Psoas muscle (tissue), 8 donors: ENCODE data around the gene DOK4. TPM values are rescaled to one million over a fixed set of nuclear protein-coding genes. Genes with fewer than 3 reads are reported as not detected.

Experiments
- ATAC-seq, 4 donors: fragments of 200-7000 bp; cut with Tn5 transposase; one replicate each; pipeline ENCODE4 v1.9.1; 2020; ENCODE audit warnings: moderate library complexity in 3 of 4, mild to moderate bottlenecking in 2 of 4
- DNase-seq, 2 donors: peaks; one replicate each; pipeline ENCODE4 v3.0.0-alpha.2; 2020
- H3K27ac ChIP-seq: fragments of 200-600 bp; one replicate; pipeline ENCODE4 v1.8.0; 2022
- H3K27me3 ChIP-seq, 3 donors: fragments of 200-600 bp in 1 of 3; one replicate each; pipeline versions ENCODE4 v1.6.1 to v1.8.0; 2013 to 2022; ENCODE audit warnings: low read length in 2 of 3, mild to moderate bottlenecking in 2 of 3, moderate library complexity in 1 of 3; ENCODE audit not compliant: insufficient read depth in 3 of 3
- H3K36me3 ChIP-seq, 2 donors: fragments of 200-600 bp in 1 of 2; one replicate each; pipeline versions ENCODE4 v1.6.1 to v1.8.0; 2013 to 2022; ENCODE audit warnings: low read depth in 1 of 2, mild to moderate bottlenecking in 1 of 2, moderate library complexity in 1 of 2; ENCODE audit not compliant: insufficient read depth in 1 of 2
- H3K4me1 ChIP-seq: fragments of 200-600 bp; one replicate; pipeline ENCODE4 v1.8.0; 2022
- H3K4me3 ChIP-seq: fragments of 200-600 bp; one replicate; pipeline ENCODE4 v1.8.0; 2022; ENCODE audit warnings: mild to moderate bottlenecking
- H3K9me3 ChIP-seq: fragments of 200-600 bp; one replicate; pipeline ENCODE4 v1.8.0; 2022
- CTCF ChIP-seq: fragments of 200-600 bp; IDR thresholded peaks from one replicate; pipeline ENCODE4 v1.8.0; 2022; ENCODE audit warnings: antibody characterized with exemption
- WGBS, 3 donors: extraction: QIAGEN DNeasy Blood & Tissue Kit; methylation state at CpG; one replicate each; pipeline versions ENCODE4 v1.1.6 to v1.1.7; 2013; 5-methylcytosine and 5-hydroxymethylcytosine counted together
- intact Hi-C, 2 donors: fragments of 100-400 bp; cut with DNase I; formaldehyde crosslinking; loops; one replicate each; pipeline versions ENCODE4 v1.11.0 to v1.14.2; 2022
- long read RNA-seq, 2 donors: library from polyadenylated mRNA; unstranded; transcript quantifications; one replicate each; pipeline ENCODE4 v2.0.0, GENCODE V29; 2021
- polyA plus RNA-seq, 3 donors: library from polyadenylated mRNA; stranded (reverse); fragments of 200-250 nt; gene quantifications; one replicate each; pipeline ENCODE4 v1.2.3, GENCODE V29; 2013
- total RNA-seq, 4 donors: library from RNA; stranded (reverse); fragmentation: NEBNext Ultra II Directional in 2 of 4; extraction: Animal tissue kit (Norgen Biotek cat#: 25700) in 2 of 4; gene quantifications; one replicate each; pipeline versions ENCODE4 v1.2.1 to v1.2.4, GENCODE V29; 2021 to 2023
- donor health status: healthy with polysubstance abuse.
- donor health status: DM: no; HTN: no; CAD: no; lungs with moderate emphysema.
- donor health status: Bipolar disorder and iron deficiency.
- donor health status: healthy.
- donor health status: DM: yes; HTN: yes; CAD: no.
- donor health status: DM: no; HTN: no; CAD: no.
- donor health status: DM: no; HTN: no; CAD: no.
- donor health status: DM: yes; HTN: yes; CAD: no.

DOK4 gene
- total RNA-seq (1 to 10 TPM; 1.5 to 4.3 (median 2.4) TPM), polyA plus RNA-seq (1 to 10 TPM; 1.3 to 2.2 (median 1.5) TPM)
- long read RNA-seq, donor 1, partial matches to known transcripts = 2 of 6 reads
- long read RNA-seq, donor 1, other reads (novel, unspliced or antisense) = 1 of 6 reads
- long read RNA-seq, donor 2, partial matches to known transcripts = 0 of 2 reads
- long read RNA-seq, donor 2, other reads (novel, unspliced or antisense) = 0 of 2 reads

DNA sequence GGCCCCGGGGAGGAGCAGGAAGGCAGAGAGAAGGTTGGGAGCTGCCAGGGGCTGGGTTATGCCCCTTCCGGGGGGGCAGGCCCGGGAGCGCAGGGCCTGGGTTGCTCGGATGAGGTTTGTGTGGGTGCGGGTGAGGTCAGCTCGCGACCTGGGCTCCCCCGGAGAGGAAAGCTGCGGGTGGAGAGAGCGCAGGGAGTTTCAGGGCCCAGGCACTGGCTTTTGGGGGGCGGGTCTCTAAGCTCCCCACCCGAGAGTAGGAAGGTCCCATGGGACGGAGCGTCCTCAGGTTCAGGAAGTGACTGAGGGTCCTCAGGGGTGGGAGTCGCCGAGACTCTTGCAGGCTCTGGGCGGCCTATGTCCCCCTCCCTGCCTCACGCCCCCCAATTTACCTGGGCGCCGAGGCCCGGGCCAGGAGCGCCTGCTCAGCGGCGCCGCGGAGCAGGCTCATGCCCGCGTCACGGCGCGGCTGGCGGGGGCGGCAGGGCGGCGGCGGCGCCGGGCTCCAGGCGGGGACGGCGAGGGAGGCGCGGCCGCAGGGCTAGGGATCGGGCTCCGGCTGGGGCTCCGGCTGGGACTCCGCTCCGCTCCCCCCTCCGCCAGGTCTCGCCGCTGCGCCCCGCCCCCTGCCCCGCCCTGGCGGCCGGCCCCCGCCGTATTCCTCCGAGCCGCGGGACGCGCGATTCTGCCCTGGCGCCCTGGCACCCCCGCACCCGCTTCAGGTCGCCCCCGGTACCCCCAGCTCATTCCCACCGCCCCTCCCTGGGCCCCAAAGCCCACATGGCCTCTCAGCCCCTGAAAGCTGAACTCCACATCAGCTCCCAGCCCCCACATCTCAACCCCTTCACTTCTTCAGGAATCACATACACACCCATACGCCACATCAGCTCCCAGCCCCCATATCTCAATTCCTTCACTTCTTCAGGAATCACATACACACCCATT is at the start of gene DOK4:
Gene DOK4 (minus strand): TSS at position 578 of the 942 bp plus-strand sequence. CDS start 6,986 bp downstream, outside the sequence.
- no peak for TF ChIP-seq CTCF
- no peaks in the 10 kb centered on the region for H3K36me3 ChIP-seq
- H3K27ac ChIP-seq = peak within 1 kb of the TSS; percentile 23
- intact Hi-C loops = no loop called here
- no peaks in the 10 kb centered on the region for H3K27me3 ChIP-seq
- H3K4me3 ChIP-seq = peak within 1 kb of the TSS; percentile 81
- peak; percentile 91 to 99 (median 94) for ATAC-seq
- H3K4me1 ChIP-seq = peaks cover 14% of the 10 kb centered on the region
- 2 to 9% (median 2%) methylated on average over 27 to 73 of the region's 73 CpGs for WGBS, 3 donors
- H3K9me3 ChIP-seq = no peaks in the 10 kb centered on the region
- peak; percentile 83 to 89 for DNase-seq

DNA sequence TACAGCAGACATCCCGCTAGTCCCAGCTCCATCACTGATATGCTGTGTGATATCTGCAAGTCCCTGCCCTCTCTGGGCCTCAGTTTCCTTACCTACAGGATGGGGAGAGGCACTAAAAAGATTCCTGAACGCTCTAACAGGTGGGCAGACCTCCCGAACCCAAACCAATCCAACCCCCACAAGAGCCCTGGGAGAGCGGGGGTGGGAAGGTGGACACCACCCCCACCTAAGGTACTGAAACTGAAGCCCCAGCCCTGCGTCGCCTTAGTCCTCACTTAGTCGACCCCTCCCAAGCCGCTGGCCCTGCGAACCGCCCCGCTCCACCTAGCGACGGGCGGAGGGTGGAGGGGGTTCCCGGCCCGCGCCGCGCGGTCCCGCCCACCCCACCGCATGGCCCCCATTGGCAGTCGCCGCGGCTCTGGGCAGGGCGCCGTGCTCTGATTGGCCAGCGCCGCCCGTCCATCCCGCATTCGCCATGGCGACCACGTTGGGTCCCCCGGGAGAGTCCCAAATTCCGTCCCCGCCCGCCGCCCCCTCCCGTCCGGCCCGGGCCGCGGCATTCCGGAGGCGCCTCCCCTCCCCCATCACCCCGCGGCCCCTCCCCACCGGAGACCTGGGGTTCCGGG is 49.5 kb upstream of the DOK4 start:
- TF ChIP-seq CTCF = peak; percentile 27
- Histone ChIP-seq H3K27me3 (no peaks in the 10 kb centered on the region), H3K36me3 (no peaks in the 10 kb centered on the region), H3K27ac (peak overlapping the region; percentile 51), H3K4me1 (peaks cover 11% of the 10 kb centered on the region), H3K9me3 (no peaks in the 10 kb centered on the region), H3K4me3 (peak overlapping the region; percentile 83)
- 1% methylated on average over 23 to 49 of the region's 50 CpGs for WGBS, 3 donors
- peak; percentile 96 to 99 (median 98) for ATAC-seq
- DNase-seq = peak; percentile 93 to 96
- intact Hi-C loops = no loop called here

GRCh38 chr16:57534881-57535658 is 48.8 kb upstream of the DOK4 start:
- Histone ChIP-seq H3K27ac (peak overlapping the region; percentile 51), H3K9me3 (no peaks in the 10 kb centered on the region), H3K4me1 (peaks cover 11% of the 10 kb centered on the region), H3K36me3 (no peaks in the 10 kb centered on the region), H3K4me3 (peak overlapping the region; percentile 83), H3K27me3 (no peaks in the 10 kb centered on the region)
- intact Hi-C loops = no loop called here
- WGBS, 3 donors = 43 to 53% (median 44%) methylated on average over 12 to 13 of the region's 13 CpGs
- TF ChIP-seq CTCF = no peak
- no peak for DNase-seq
- ATAC-seq = no peak

DNA sequence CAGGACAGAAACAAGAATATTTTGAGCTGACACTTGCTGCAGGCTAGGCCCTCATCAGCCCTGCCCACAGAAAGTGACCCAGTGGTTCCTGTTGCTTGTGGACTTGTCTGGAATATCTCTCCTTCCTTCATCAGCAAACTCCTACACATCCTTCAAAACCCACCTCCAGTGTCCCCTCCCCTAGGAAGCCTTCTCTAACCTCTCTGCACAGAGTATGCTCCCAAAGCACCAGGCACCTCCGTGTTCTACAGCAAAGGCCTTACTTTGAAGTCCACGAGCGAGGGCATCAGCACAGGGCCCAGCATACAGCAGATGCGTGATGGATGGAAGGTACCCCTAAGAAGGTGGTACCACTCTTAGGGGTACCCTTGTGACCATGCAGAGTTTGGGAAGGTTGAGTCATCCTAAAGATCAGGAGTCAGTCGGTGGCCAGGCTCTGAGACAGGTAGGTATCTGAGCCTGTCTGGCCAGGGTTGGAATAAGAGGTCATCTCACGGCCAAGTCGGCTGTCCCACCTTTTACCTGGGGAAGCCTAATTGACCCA is 48.1 kb upstream of the DOK4 start:
- intact Hi-C loops = no loop called here
- WGBS, 3 donors = 94 to 97% (median 95%) methylated on average over 7 of the region's 7 CpGs
- Histone ChIP-seq H3K27ac (no peak overlapping the region), H3K9me3 (no peaks in the 10 kb centered on the region), H3K27me3 (no peaks in the 10 kb centered on the region), H3K4me1 (peaks cover 11% of the 10 kb centered on the region), H3K36me3 (no peaks in the 10 kb centered on the region), H3K4me3 (no peak overlapping the region)
- no peak for DNase-seq
- no peak for ATAC-seq
- TF ChIP-seq CTCF = no peak
